Trophoblast cell (in vitro differentiated cells and primary cell): Measurements from ENCODE around the gene TRIM40.

Experiments used
- DNase-seq, 2 donors: peaks; one replicate each; pipeline ENCODE4 v3.0.0-alpha.2; 2016
- H2AFZ ChIP-seq: 2 replicates; pipeline ENCODE4 v1.6.1; 2013; ENCODE audit warnings: low read length, moderate library complexity, mild to moderate bottlenecking; ENCODE audit not compliant: insufficient read depth, poor library complexity
- H2AK5ac ChIP-seq: 2 replicates; pipeline ENCODE4 v1.6.1; 2013; ENCODE audit warnings: mild to moderate bottlenecking, low read length
- H2BK120ac ChIP-seq: 2 replicates; pipeline ENCODE4 v1.6.1; 2013; ENCODE audit warnings: low read length, mild to moderate bottlenecking, moderate library complexity; ENCODE audit not compliant: insufficient read depth, poor library complexity
- H2BK12ac ChIP-seq: 2 replicates; pipeline ENCODE4 v1.6.1; 2013; ENCODE audit warnings: mild to moderate bottlenecking, low read length, moderate library complexity
- H2BK5ac ChIP-seq: 2 replicates; pipeline ENCODE4 v1.6.1; 2013; ENCODE audit warnings: low read length, low read depth, moderate library complexity, mild to moderate bottlenecking; ENCODE audit not compliant: poor library complexity
- H3K14ac ChIP-seq: 2 replicates; pipeline ENCODE4 v1.6.1; 2013; ENCODE audit warnings: mild to moderate bottlenecking, low read length
- H3K18ac ChIP-seq: 2 replicates; pipeline ENCODE4 v1.6.1; 2013; ENCODE audit warnings: mild to moderate bottlenecking, low read length
- H3K23ac ChIP-seq: 2 replicates; pipeline ENCODE4 v1.6.1; 2013; ENCODE audit warnings: low read length
- H3K27ac ChIP-seq: 2 replicates; pipeline ENCODE4 v1.5.1; 2013; ENCODE audit warnings: low read depth, mild to moderate bottlenecking, inconsistent platforms, low read length, moderate library complexity
- H3K27me3 ChIP-seq: 2 replicates; pipeline ENCODE4 v1.6.1; 2013; ENCODE audit warnings: inconsistent platforms, mild to moderate bottlenecking, low read length, moderate library complexity; ENCODE audit not compliant: insufficient read depth
- H3K36me3 ChIP-seq, 2 experiments: 1 replicate in 1 of 2; 2 replicates in 1 of 2; pipeline ENCODE4 v1.6.1; 2013; ENCODE audit warnings: low read length in 2 of 2, mild to moderate bottlenecking in 2 of 2, moderate library complexity in 1 of 2; ENCODE audit not compliant: insufficient read depth in 2 of 2, control insufficient read depth in 1 of 2
- H3K4ac ChIP-seq: 2 replicates; pipeline ENCODE4 v1.6.1; 2013; ENCODE audit warnings: low read depth, mild to moderate bottlenecking, low read length, moderate library complexity
- H3K4me1 ChIP-seq, 2 experiments: 1 replicate in 1 of 2; 2 replicates in 1 of 2; pipeline ENCODE4 v1.6.1; 2013; ENCODE audit warnings: low read length in 2 of 2, mild to moderate bottlenecking in 2 of 2, moderate library complexity in 1 of 2; ENCODE audit not compliant: insufficient read depth in 2 of 2, control insufficient read depth in 1 of 2
- H3K4me2 ChIP-seq: 2 replicates; pipeline ENCODE4 v1.6.1; 2013; ENCODE audit warnings: inconsistent platforms, mild to moderate bottlenecking, low read length, moderate library complexity
- H3K4me3 ChIP-seq: 2 replicates; pipeline ENCODE4 v1.5.1; 2013; ENCODE audit warnings: mild to moderate bottlenecking, low read depth, low read length, inconsistent platforms
- H3K79me1 ChIP-seq: one replicate; pipeline ENCODE4 v1.6.1; 2013; ENCODE audit warnings: low read length
- H3K79me2 ChIP-seq: 2 replicates; pipeline ENCODE4 v1.6.1; 2013; ENCODE audit warnings: low read length, mild to moderate bottlenecking; ENCODE audit not compliant: control insufficient read depth, insufficient read depth, poor library complexity
- H3K9ac ChIP-seq: 2 replicates; pipeline ENCODE4 v1.6.1; 2013; ENCODE audit warnings: mild to moderate bottlenecking, low read length
- H3K9me3 ChIP-seq: 2 replicates; pipeline ENCODE4 v1.6.1; 2013; ENCODE audit warnings: low read depth, mild to moderate bottlenecking, control low read depth, inconsistent platforms, low read length; ENCODE audit not compliant: insufficient read depth
- H4K12ac ChIP-seq: 2 replicates; pipeline ENCODE4 v1.6.1; 2013; ENCODE audit warnings: low read depth, mild to moderate bottlenecking, low read length, moderate library complexity
- H4K8ac ChIP-seq: 2 replicates; pipeline ENCODE4 v1.6.1; 2013; ENCODE audit warnings: low read depth, mild to moderate bottlenecking, low read length, moderate library complexity
- H4K91ac ChIP-seq: one replicate; pipeline ENCODE4 v1.6.1; 2013; ENCODE audit warnings: low read depth, mild to moderate bottlenecking, low read length, moderate library complexity
- WGBS: extraction: QIAGEN DNeasy Blood & Tissue Kit; methylation state at CpG from one replicate; pipeline ENCODE4 v1.1.7; 2013; ENCODE audit warnings: missing lambda C conversion rate; ENCODE audit not compliant: insufficient read length, insufficient coverage; ENCODE audit errors: extremely low coverage; 5-methylcytosine and 5-hydroxymethylcytosine counted together

TRIM40 gene

DNA sequence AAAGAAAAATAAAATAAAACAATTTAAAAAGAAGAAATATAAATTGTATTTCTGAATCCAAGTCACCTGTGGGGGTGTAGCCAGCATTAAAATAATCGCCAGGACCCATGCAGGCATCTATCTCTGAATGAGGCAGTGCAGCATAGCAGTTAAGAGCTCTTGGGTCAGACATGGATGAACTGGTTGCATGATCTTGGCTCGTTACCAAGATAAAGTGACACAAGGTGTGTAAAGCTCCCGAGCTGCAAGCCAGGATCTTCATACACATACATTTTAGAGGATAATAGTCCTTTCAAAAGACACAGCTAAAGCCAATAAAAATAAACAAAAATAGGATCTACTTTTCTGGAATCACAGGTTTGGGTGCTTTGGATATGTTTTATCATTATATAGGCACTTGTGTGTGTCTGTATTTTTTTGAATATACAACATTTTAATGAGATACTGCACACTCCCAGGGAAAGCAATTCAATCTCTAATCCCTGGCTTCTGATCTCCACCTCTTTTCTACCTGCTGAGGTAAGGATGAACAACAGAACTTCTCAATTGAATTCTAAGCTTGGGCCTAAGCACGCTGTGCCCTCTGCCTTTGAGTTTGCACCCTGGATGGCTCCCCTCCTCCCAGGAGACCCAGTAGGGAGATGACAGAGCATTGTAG is 16.2 kb downstream of the TRIM40 start:
- Histone ChIP-seq H3K79me2 (no peaks in the 10 kb centered on the region), H2AFZ (no peak overlapping the region), H2BK120ac (no peak overlapping the region), H3K79me1 (no peaks in the 10 kb centered on the region), H3K14ac (no peak overlapping the region), H4K8ac (no peak overlapping the region), H3K9ac (no peak overlapping the region), H2BK12ac (no peak overlapping the region), H3K4me1 (no peaks in the 10 kb centered on the region), H3K27ac (no peak overlapping the region), H2BK5ac (no peak overlapping the region), H3K4ac (no peak overlapping the region), H4K91ac (no peak overlapping the region), H2AK5ac (no peak overlapping the region), H3K4me3 (no peak overlapping the region), H3K36me3 (no peaks in the 10 kb centered on the region), H3K23ac (no peak overlapping the region), H4K12ac (no peak overlapping the region), H3K27me3 (no peaks in the 10 kb centered on the region), H3K9me3 (no peaks in the 10 kb centered on the region), H3K4me2 (no peak overlapping the region), H3K18ac (no peak overlapping the region)
- DNase-seq = no peak
- whole genome bisulfite sequencing = no CpG with 5 or more reads among the region's 4 CpGs

DNA sequence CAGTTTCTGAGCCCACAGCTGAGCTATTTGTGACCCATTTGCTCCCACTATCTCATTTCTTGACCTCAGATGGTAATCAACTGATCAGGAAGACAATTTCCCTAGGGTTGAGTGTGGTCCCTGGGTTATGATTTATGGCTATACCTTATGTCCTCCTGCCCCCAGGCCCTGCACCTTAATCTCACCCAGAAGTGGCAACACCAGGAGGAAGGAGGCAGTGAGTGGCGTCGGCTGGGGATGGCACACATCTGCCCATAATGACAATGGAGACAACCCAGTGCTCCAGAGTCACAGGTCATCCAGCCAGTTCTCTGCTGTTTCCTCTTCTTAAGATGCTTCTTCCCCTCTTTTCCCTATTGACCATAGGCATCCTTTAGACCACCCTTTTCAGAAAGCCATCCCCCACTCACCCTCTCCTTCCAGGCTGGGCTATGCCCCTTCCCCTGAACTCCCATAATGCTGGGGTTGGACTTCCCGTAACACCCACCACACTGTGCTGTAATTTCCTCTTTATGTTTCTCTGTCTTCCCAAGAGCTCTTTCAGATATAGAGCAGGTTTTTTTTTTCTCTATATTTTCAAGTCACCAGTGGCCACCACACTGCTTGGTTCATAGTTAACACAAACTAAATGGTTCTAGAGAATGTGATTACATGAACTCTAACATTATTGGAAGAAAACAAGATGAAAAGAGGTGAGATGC is 17.1 kb downstream of the TRIM40 start:
- no peak overlapping the region for H2AFZ ChIP-seq
- H4K8ac ChIP-seq = no peak overlapping the region
- no peaks in the 10 kb centered on the region for H3K27me3 ChIP-seq
- H4K12ac ChIP-seq = no peak overlapping the region
- no peak overlapping the region for H3K18ac ChIP-seq
- H3K27ac ChIP-seq = no peak overlapping the region
- no peaks in the 10 kb centered on the region for H3K79me1 ChIP-seq
- H3K79me2 ChIP-seq = no peaks in the 10 kb centered on the region
- H3K4ac ChIP-seq = no peak overlapping the region
- H2BK12ac ChIP-seq = no peak overlapping the region
- H3K36me3 ChIP-seq = no peaks in the 10 kb centered on the region
- H2BK120ac ChIP-seq = no peak overlapping the region
- H3K4me3 ChIP-seq = peak overlapping the region; percentile 3
- H3K4me2 ChIP-seq = no peak overlapping the region
- H3K9ac ChIP-seq = no peak overlapping the region
- no peak overlapping the region for H2AK5ac ChIP-seq
- no peaks in the 10 kb centered on the region for H3K4me1 ChIP-seq
- no CpG with 5 or more reads among the region's 3 CpGs for WGBS
- H3K9me3 ChIP-seq = no peaks in the 10 kb centered on the region
- no peak for DNase-seq
- H4K91ac ChIP-seq = no peak overlapping the region
- H2BK5ac ChIP-seq = no peak overlapping the region
- no peak overlapping the region for H3K23ac ChIP-seq
- no peak overlapping the region for H3K14ac ChIP-seq

DNA sequence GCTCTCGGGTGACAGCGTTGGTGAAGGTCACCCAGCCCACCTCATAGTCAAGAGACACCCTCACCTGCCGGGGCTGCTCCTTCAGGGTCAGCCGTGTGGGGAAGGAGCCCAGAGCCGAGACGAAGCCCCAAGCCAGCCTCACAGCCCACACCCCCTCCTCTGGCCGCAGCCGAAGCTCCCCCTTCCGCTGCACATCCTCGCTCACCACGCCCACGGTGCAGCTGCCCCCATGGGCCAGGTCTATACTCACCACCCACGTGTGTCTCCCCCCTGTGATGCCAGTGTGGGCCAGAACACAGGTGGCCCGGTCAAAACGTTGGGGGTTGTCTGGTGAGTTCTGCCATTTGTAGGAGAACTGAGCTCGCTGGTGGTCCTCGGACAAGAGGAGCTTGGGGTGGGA is 18.1 kb downstream of the TRIM40 start:
- H3K27ac ChIP-seq = no peak overlapping the region
- no peak overlapping the region for H3K14ac ChIP-seq
- no peak overlapping the region for H2BK5ac ChIP-seq
- no peak for DNase-seq
- H4K91ac ChIP-seq = no peak overlapping the region
- H4K12ac ChIP-seq = no peak overlapping the region
- WGBS = no CpG with 5 or more reads among the region's 17 CpGs
- no peak overlapping the region for H3K23ac ChIP-seq
- no peak overlapping the region for H3K4ac ChIP-seq
- H3K9ac ChIP-seq = no peak overlapping the region
- no peak overlapping the region for H4K8ac ChIP-seq
- no peak overlapping the region for H2BK120ac ChIP-seq
- H3K79me2 ChIP-seq = no peaks in the 10 kb centered on the region
- no peaks in the 10 kb centered on the region for H3K27me3 ChIP-seq
- no peak overlapping the region for H2AFZ ChIP-seq
- no peak overlapping the region for H3K18ac ChIP-seq
- no peaks in the 10 kb centered on the region for H3K9me3 ChIP-seq
- no peak overlapping the region for H3K4me2 ChIP-seq
- H3K4me3 ChIP-seq = no peak overlapping the region
- H2BK12ac ChIP-seq = no peak overlapping the region
- H2AK5ac ChIP-seq = no peak overlapping the region
- H3K4me1 ChIP-seq = no peaks in the 10 kb centered on the region
- no peaks in the 10 kb centered on the region for H3K36me3 ChIP-seq
- H3K79me1 ChIP-seq = no peaks in the 10 kb centered on the region

DNA sequence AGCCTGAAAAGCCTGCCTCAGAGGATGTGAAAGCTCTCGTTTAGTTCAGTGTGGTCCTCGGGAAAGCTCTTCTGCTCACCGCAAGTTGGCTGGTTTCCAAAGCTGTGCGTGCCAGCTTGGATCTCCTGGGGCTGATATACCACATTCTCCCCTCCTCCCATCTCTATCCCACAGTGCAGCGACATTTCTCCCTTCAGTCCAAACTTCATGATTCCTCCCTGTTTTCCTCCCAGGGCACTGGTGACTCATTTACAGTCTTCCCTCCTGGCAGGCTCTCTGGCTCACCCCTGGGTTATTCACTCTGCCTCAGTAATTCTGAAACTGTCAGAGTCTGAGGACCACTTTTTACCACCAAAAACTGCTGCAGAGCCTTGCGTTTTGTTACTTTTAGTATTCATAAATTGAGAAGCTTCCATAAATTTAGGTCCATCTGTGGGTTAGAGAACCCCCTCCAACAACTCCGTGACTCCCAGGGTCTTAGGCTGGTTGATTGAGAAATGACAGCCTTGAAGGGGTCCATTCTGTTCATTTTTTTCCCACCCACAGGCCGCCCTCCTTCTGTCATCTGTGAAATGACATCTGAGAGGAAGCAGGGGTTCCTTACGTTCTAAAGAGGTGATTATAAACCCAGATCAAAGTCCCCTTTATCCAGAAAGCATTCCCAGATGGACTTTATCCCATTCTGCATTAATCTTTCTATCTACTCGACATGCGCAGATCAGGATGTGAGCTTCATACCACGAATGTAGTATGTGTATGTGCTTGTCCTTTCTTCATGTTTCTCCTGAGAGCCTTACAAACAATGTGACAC is 19.0 kb downstream of the TRIM40 start:
- no peak for DNase-seq
- H2AFZ ChIP-seq = no peak overlapping the region
- no peak overlapping the region for H2BK120ac ChIP-seq
- H3K18ac ChIP-seq = no peak overlapping the region
- no peak overlapping the region for H2AK5ac ChIP-seq
- H3K4me2 ChIP-seq = no peak overlapping the region
- H4K8ac ChIP-seq = no peak overlapping the region
- H3K27me3 ChIP-seq = no peaks in the 10 kb centered on the region
- H3K36me3 ChIP-seq = no peaks in the 10 kb centered on the region
- H3K9me3 ChIP-seq = no peaks in the 10 kb centered on the region
- H3K23ac ChIP-seq = no peak overlapping the region
- no CpG with 5 or more reads among the region's 12 CpGs for whole genome bisulfite sequencing
- no peak overlapping the region for H3K9ac ChIP-seq
- no peak overlapping the region for H3K14ac ChIP-seq
- H3K4me1 ChIP-seq = no peaks in the 10 kb centered on the region
- no peak overlapping the region for H3K4me3 ChIP-seq
- no peak overlapping the region for H3K4ac ChIP-seq
- H4K91ac ChIP-seq = no peak overlapping the region
- no peaks in the 10 kb centered on the region for H3K79me2 ChIP-seq
- no peak overlapping the region for H2BK12ac ChIP-seq
- no peak overlapping the region for H3K27ac ChIP-seq
- no peaks in the 10 kb centered on the region for H3K79me1 ChIP-seq
- no peak overlapping the region for H2BK5ac ChIP-seq
- no peak overlapping the region for H4K12ac ChIP-seq
